Testis (tissue), 2 donors: ENCODE results near the gene ATP1A1.

ENCODE experiments used
- CTCF ChIP-seq, 3 experiments: fragments of 450-650 bp in 2 of 3; fragments of 200-600 bp in 1 of 3; sonication (generic) in 1 of 3; IDR thresholded peaks; one replicate each; pipeline ENCODE4 v1.5.1; 2016 to 2019; ENCODE audit warnings: antibody characterized with exemption in 3 of 3, mild to moderate bottlenecking in 2 of 3, moderate library complexity in 1 of 3
- POLR2A ChIP-seq: fragments of 450-650 bp; IDR thresholded peaks from one replicate; pipeline ENCODE4 v1.6.1; 2017; ENCODE audit warnings: antibody characterized with exemption, mild to moderate bottlenecking, moderate library complexity

- TF ChIP-seq POLR2A (no peak), CTCF (IDR thresholded peaks at IDR 0.05) (no peak)
Observed at GRCh38 chr1:116429821-116430374, 56.9 kb downstream of the ATP1A1 start.
